HG03175 (cell line): Measurements from ENCODE around the gene PARP3.

Experiments used
- ATAC-seq: cut with Tn5 transposase; IDR thresholded peaks from one replicate; pipeline ENCODE4 v1.9.1; 2021; ENCODE audit warnings: mild to moderate bottlenecking, moderate library complexity; ENCODE audit not compliant: unreplicated experiment

PARP3 gene

DNA sequence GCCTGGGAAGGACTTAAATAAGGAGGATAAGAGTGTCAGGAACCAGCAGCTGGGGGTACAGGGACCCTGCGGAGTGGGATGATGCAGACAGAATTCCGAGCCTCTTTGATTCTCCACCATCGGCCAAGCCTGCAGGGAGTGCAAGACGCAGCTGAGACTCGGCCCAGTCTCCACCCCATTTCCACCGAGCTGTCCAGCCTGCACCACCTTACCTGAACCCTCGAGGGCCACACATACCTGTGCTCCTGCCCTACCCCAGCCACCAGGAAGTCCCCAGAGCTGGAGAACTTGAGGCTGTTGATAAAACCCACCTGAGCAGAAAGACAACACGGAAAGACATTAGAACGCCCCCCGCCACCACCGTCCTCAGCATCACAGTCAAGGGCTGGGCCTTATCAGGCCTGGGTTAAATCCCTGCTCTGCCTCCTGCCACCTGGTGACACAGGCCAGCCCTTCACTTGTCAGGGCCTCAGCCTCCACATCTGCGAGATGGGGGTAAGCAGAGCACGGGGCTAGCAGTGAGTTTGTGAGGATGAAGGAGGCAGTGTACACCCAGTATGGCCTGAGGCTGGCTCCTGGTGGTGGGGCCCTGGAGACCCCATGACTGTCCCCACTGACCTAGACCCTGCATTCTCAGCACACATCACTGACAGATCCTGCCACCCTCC is 8.6 kb upstream of the PARP3 start:
- ATAC-seq = no peak

DNA sequence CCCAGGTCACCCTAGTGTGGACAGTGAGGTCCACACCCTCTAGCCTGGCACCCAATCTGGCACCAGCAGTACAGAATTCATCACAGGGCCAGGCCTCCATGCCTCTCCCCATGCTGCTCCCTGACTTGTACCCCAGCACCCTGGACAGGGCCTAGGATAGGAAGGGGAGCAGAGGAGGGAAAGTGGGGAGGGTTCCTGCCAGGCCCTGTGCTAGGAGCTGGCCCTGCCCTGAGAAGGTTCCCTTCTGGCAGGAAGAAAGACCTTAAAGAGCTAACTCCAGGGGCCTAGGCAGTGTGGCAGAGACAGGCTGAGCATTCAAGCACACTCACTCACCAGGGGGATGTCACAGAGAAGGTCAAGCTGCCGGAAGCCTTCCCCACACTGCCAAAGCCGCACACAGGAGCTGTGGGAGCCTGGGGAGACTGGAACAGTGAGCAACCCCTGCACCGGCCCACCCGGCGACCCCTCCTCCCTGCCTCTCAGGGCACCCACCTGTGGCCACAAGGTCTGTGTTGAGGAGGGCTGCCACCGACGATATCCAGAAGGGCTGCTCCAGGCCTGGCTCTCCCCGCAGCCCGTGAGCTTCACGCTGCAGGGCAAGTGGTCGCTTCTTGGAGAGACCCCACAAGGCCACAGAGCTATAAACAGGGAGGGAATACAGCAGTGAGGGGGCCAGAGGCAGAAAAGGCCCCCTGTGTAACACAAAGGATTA is 7.9 kb upstream of the PARP3 start:
- ATAC-seq = no peak

DNA sequence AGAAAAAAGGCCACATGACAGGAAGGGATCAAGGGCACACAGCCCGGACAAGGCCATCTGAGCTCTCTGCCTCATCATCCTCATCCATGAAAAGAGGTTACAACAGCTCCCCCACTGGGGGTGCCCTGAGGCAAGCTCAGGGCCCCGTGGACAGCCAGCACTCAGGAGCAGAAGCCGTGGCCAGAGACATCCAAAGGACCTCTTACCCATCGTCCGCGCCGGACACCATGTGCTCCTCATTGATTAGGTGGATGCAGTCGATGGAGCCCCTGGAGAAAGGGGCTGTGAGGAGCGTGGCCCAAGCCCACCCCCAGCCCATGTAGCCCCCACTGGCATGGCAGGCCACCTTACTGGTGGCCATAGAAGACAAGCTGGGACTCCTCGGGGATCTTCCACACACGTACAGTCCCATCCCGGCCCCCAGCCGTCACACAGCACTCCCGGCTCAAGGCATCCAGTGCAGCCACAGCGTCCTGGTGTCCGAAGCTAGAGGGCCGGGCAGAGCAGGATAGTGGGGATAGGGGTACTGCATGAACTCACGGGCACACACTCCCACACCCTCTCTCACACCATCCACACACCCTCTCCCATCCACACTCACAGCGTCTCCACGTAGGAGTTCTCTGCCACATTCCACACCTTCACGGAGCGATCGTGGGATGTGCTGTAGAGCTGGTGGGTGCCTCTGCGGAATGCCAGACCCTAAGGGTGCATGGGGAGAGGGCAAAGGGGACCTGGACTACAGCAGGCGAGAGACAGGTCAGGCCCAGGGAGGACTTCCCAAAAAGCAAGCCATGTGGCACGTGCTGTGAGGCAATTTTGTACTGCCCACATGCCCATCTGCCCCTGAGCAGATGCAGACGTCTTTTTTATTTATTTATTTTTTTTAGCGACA is 6.9 kb upstream of the PARP3 start:
- no peak for ATAC-seq

- no peak for ATAC-seq
Observed at GRCh38 chr3:51935886-51936755, 6.0 kb upstream of the PARP3 start.

DNA sequence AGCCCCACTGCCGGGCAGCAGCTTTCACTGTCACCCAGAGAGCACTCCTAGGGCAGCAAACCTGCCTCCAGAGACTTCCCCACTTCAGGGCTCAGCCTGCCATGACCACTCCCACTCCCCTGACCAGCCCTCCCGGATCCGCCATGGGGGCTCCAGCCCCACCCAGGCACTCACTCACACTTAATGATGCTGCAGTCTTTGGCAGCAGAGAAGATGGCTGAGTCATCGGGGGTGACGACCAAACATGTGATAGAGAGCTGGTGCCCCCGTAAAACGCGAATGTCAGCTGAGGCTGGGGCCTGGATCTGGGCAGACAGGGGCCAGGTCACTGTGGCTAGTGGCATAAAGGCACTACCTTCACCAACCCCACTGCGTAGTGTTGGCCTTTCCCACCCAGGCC is 5.1 kb upstream of the PARP3 start:
- no peak for ATAC-seq

DNA sequence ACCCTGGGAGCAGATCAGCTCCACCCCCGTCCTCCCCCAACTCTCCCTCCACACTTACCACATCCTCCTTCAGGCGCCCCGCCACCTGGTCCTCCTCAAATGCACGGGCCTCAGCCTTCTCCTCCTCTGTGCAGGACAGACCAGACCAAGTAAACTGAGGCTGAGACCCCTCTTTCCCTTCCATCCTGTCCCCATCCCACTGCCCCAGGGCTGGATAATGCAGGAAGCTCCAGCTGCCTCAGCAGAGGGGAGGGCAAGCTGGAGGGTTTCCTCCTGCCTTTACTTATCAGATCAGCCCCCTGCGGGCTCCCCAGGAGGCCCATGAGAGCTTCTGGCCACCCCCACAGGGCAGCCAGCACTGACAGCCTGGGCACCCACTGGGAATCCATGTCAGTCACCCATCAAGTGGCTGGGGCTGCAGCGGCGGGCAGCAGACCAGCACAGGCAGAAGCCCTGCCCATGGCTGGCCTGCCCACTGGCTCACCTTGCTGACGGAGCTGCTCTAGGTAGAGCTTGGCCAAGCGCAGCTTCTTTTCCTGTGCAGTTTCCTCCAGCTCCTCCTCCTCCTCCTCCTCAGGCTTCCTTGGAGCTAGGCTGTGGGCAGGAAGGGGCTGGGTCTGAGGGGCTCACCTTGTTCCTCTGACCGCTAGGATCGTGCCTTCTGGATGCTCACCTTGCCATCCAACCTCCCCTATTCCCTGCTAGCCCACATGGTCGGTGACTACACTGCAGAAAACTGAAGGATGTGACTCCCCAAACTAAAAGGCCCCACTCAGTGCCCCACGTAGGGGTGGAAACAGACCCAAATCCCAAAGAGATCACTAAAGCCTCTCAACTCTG is 4.3 kb upstream of the PARP3 start:
- ATAC-seq = no peak

GRCh38 chr3:51938780-51939425 is 3.3 kb upstream of the PARP3 start:
- no peak for ATAC-seq

DNA sequence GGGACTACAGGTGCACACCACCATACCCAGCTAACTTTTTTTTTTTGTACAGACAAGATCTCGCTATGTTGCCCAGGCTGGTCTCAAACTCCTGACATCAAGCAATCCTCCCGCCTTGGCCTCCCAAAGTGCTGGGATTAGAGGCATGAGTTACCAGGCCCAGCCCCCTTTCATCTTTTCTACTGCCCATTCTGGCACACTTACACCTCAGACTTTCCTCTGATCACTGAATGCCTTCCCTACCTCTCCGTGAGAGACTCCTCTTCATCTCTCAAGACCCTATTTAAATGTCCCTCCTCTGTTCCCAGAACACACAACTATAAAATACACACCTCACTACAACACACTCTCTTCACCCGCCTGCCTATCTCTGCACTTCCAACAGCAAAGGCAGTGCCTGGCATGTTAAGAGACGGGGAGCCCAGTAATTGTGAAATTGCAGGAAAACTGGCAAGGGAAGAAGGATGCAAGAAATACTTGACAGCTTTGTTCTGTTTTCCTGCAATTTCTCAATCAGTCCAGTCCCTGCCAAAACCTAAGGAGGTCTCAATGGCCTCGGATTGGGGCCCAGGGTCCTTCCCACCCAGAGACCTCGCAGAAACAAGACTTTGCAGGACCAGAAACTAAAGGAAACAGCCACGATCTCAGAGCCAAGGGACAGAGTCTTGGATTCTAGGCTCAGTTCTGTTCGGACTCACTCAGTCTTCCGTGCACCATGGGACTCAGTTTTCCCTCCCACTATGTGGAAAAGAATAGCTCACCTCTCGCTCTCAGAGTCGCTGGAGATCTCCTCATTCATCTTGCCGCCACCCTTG is 1.3 kb upstream of the PARP3 start:
- ATAC-seq = no peak

DNA sequence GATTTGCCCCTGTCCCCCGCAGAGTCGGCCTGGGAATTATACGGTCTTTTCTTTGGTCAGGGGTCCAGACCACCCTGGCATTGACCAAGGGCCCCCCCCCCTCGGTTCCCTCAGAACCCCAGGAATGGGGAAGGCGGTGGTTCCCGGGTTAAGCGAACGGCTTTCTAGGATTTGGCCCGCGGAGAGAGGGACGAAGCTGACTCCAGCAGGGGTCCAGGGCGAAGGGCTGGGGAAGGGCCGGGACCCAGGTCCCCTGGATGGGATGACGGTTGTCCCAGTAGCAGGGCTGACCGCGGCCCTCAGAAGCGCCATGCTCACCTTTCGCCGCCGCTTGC is 733 bp upstream of the PARP3 start:
- ATAC-seq = no peak

DNA sequence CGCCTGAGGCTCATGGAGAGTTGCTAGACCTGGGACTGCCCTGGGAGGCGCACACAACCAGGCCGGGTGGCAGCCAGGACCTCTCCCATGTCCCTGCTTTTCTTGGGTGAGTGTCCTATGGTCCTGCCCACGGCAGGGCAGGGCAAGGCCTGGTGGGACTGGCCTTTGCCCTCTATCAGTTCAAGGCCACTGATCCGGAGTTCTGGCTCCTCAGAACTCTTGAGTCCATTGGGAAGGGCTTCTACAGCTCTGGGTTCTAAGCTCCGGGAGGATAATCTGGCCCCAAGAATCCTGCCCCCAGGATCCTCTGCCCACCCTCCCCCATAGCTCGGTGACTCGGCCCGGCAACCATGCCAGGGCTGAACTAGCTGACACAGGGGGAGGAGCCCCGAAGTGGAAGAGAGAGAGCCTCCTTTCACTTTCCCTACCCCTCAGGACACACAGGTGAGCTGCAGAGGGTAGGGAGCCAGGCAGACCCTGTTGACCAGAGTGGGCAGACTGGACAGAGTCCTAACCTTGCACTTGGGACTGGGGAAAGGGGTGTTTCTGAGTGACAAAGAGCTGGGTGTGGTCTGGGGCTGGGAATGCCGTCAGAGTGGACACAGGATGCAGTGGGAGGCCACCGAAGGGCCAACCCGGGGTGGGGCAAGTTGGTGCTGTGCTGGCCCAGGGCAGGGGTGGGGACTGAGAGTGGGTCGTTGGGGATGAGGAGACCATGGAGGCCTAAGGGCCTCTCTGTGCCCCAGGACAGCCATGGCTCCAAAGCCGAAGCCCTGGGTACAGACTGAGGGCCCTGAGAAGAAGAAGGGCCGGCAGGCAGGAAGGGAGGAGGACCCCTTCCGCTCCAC is 664 bp downstream of the PARP3 start:
- peak; percentile 36 for ATAC-seq

- ATAC-seq = no peak
Observed at GRCh38 chr3:51943451-51944391, 1.6 kb downstream of the PARP3 start.

GRCh38 chr3:51944451-51945021 is 2.4 kb downstream of the PARP3 start:
- ATAC-seq = no peak

DNA sequence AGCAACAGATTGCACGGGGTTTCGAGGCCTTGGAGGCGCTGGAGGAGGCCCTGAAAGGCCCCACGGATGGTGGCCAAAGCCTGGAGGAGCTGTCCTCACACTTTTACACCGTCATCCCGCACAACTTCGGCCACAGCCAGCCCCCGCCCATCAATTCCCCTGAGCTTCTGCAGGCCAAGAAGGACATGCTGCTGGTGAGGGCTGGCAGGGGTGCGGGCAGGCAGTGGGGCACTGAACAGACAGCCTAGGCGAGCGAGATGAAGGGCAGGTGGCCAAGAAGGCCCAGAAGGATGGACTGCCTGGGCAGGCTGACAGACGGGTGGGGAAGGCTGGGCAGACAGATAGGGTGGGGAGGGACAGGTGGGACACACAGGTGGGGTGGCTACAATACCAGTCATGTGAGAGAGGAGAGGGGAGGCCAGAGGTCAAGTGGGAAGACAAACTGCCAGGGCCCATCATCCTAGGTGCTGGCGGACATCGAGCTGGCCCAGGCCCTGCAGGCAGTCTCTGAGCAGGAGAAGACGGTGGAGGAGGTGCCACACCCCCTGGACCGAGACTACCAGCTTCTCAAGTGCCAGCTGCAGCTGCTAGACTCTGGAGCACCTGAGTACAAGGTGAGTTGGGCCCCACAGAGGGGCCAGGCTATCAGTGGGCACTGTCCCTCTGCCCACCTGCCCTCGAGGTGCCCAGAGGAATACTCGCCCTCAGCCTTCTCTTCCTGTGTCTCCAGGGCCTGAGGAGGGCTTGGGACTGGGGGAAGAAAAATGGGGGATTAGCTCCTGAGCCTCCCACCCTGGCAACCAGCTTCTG is 3.1 kb downstream of the PARP3 start:
- no peak for ATAC-seq

DNA sequence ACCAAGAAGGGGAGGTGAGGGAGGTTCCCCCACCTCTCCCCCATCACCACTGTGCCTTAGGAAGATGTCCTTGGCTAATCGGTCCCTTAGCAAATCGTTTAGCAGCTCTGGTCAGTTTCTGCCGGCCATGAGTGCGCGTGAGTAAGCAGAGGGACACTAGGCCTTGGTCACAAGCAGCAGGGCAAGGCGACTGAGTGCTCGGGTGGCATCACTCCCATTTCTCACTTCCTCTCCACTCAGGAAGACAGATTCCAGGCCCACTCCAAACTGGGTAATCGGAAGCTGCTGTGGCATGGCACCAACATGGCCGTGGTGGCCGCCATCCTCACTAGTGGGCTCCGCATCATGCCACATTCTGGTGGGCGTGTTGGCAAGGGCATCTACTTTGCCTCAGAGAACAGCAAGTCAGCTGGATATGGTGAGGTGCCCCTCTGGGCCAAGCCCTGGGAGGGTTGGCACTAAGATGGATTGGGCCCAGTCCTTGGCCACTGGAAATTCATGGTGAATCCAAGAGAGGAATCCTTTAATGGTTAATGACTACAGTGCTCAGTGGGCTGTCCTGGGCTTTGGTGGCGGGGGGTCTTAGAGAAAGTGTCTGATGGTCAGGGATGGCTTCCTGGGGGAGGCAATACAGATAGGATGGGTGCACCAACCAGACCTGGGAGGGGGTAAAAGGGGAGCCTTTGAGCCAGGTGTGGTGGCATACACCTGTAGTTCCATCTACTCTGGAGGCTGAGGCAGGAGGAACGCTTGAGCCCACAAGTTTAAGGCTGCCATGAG is 4.0 kb downstream of the PARP3 start:
- no peak for ATAC-seq

DNA sequence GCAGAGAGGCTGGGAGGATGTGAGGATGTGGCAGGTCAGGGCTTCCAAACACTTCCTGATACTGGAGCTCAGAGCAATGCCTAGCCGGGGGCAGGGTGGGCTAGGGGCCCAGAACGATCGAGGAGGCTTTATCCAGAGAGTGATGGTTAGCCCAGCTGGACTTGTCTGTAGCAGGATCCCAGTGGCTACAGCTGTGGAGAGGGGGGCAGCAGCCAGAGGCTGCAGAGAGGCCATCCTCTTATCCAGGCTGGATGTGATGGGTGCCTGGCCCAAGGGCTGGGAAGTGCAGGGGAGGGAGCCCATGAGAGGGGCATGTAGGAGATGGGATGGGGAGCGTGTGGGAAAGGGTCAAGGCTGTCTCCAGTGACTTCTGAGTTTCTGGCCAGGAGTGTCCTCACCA is 4.6 kb downstream of the PARP3 start:
- no peak for ATAC-seq
